Aorta (tissue), 5 donors: ENCODE measurements around the gene MYO18B. TPM values are rescaled to one million over a fixed set of nuclear protein-coding genes. Genes with fewer than 3 reads are reported as not detected.

Experiments
- ATAC-seq: fragments of 200-7000 bp; cut with Tn5 transposase; one replicate; pipeline ENCODE4 v1.9.1; 2022; ENCODE audit warnings: moderate library complexity; ENCODE audit not compliant: low FRiP score
- DNase-seq, 2 donors: peaks; one replicate each; pipeline ENCODE4 v3.0.0-alpha.2; 2020
- H3K27ac ChIP-seq, 2 donors: one replicate each; pipeline ENCODE4 v1.5.1; 2013; ENCODE audit warnings: low read length in 2 of 2, mild to moderate bottlenecking in 2 of 2, moderate library complexity in 2 of 2, control low read depth in 1 of 2, inconsistent platforms in 1 of 2, low read depth in 1 of 2
- H3K27me3 ChIP-seq, 2 donors: one replicate each; pipeline ENCODE4 v1.6.1; 2013; ENCODE audit warnings: control low read depth in 1 of 2, low read length in 1 of 2, mild to moderate bottlenecking in 1 of 2, moderate library complexity in 1 of 2; ENCODE audit not compliant: insufficient read depth in 2 of 2, control insufficient read depth in 1 of 2
- H3K36me3 ChIP-seq, 2 donors: one replicate each; pipeline ENCODE4 v1.6.1; 2013; ENCODE audit warnings: control low read depth in 1 of 2, low read length in 1 of 2, mild to moderate bottlenecking in 1 of 2; ENCODE audit not compliant: insufficient read depth in 2 of 2, control insufficient read depth in 1 of 2
- H3K4me1 ChIP-seq, 2 donors: one replicate each; pipeline ENCODE4 v1.6.1; 2013; ENCODE audit warnings: low read length in 2 of 2, control low read depth in 1 of 2, mild to moderate bottlenecking in 1 of 2, moderate library complexity in 1 of 2; ENCODE audit not compliant: insufficient read depth in 2 of 2, control insufficient read depth in 1 of 2
- H3K4me3 ChIP-seq, 2 donors: one replicate each; pipeline ENCODE4 v1.5.1; 2013; ENCODE audit warnings: low read length in 2 of 2, control low read depth in 1 of 2, mild to moderate bottlenecking in 1 of 2
- H3K9me3 ChIP-seq: one replicate; pipeline ENCODE4 v1.6.1; 2013; ENCODE audit warnings: mild to moderate bottlenecking, low read length; ENCODE audit not compliant: control insufficient read depth
- WGBS, 2 donors: extraction: QIAGEN DNeasy Blood & Tissue Kit; methylation state at CpG; one replicate each; pipeline ENCODE4 v1.1.7; 2013; 5-methylcytosine and 5-hydroxymethylcytosine counted together
- intact Hi-C, 2 donors: fragments of 100-400 bp; cut with DNase I; formaldehyde crosslinking; loops; one replicate each; pipeline versions ENCODE4 v1.14.2 to v1.15.0; 2022
- polyA plus RNA-seq, 2 donors: library from polyadenylated mRNA; stranded (reverse); fragments of 200-250 nt; gene quantifications; one replicate each; pipeline ENCODE4 v1.2.3, GENCODE V29; 2013
- total RNA-seq, 2 donors: library from RNA; stranded (reverse); fragmentation: NEBNext Ultra II Directional; extraction: Animal tissue kit (Norgen Biotek cat#: 25700); gene quantifications; one replicate each; pipeline ENCODE4 v1.2.1, GENCODE V29; 2021
- donor health status: healthy with polysubstance abuse.
- donor health status: Bipolar disorder and iron deficiency.
- donor health status: DM: no; HTN: no; CAD: no.
- donor health status: DM: no; HTN: no; CAD: no.
- donor health status: DM: yes; HTN: yes; CAD: no.

Gene MYO18B
- total and polyA plus RNA-seq, 4 donors: 10.1 to 31.6 (median 22.1) TPM

- no peak overlapping the region for H3K4me3 ChIP-seq
- H3K4me1 ChIP-seq: peaks cover 0 to 1% of the 10 kb centered on the region in 2 donors
- H3K27ac ChIP-seq: no peak overlapping the region
- intact Hi-C loops: no loop called here
- H3K27me3 ChIP-seq: no peaks in the 10 kb centered on the region
- H3K9me3 ChIP-seq: no peaks in the 10 kb centered on the region
- peaks cover 7% of the 10 kb centered on the region in 2 donors for H3K36me3 ChIP-seq
- no peak for ATAC-seq
- 82 to 89% methylated on average over 2 of the region's 2 CpGs for WGBS, 2 donors
- DNase-seq: no peak
Observed at GRCh38 chr22:25782831-25783230, 40.8 kb downstream of the MYO18B start.

- 88% methylated on average over 3 of the region's 3 CpGs for WGBS, 2 donors
- Histone ChIP-seq H3K36me3 (peaks cover 7% of the 10 kb centered on the region in 2 donors), H3K9me3 (no peaks in the 10 kb centered on the region), H3K27me3 (no peaks in the 10 kb centered on the region), H3K4me3 (no peak overlapping the region), H3K4me1 (peaks cover 0 to 3% of the 10 kb centered on the region in 2 donors), H3K27ac (no peak overlapping the region)
- intact Hi-C loops: no loop called here
- DNase-seq (no peak), ATAC-seq (no peak)
Observed at GRCh38 chr22:25783856-25784255, 41.9 kb downstream of the MYO18B start.

GRCh38 chr22:25786165-25786564, 44.2 kb downstream of the MYO18B start:
- no peak overlapping the region for H3K27ac ChIP-seq
- ATAC-seq: no peak
- H3K27me3 ChIP-seq: no peaks in the 10 kb centered on the region
- peaks cover 0 to 3% of the 10 kb centered on the region in 2 donors for H3K4me1 ChIP-seq
- H3K9me3 ChIP-seq: no peaks in the 10 kb centered on the region
- DNase-seq: no peak
- intact Hi-C loops: no loop called here
- WGBS, 2 donors: 95 to 98% methylated on average over 1 of the region's 1 CpG
- H3K4me3 ChIP-seq: no peak overlapping the region
- H3K36me3 ChIP-seq: peaks cover 4 to 7% of the 10 kb centered on the region in 2 donors

- no peaks in the 10 kb centered on the region for H3K9me3 ChIP-seq
- peaks cover 0 to 3% of the 10 kb centered on the region in 2 donors for H3K4me1 ChIP-seq
- H3K27me3 ChIP-seq: no peaks in the 10 kb centered on the region
- no peak for DNase-seq
- no peak overlapping the region for H3K4me3 ChIP-seq
- H3K27ac ChIP-seq: no peak overlapping the region
- WGBS, 2 donors: 25 to 27% methylated on average over 5 of the region's 5 CpGs
- no peak for ATAC-seq
- no peaks in the 10 kb centered on the region for H3K36me3 ChIP-seq
- intact Hi-C loops: loop anchor here in 1 of 2 donors (10.0 kb wide), 1 partner anchor 543 kb away; no protein-coding TSS in a partner anchor
Observed at GRCh38 chr22:25791556-25791955, 49.6 kb downstream of the MYO18B start.

- intact Hi-C loops: loop anchor here in 1 of 2 donors (10.0 kb wide), 1 partner anchor 539 kb away; no protein-coding TSS in a partner anchor
- H3K4me3 ChIP-seq: no peak overlapping the region
- H3K27me3 ChIP-seq: no peaks in the 10 kb centered on the region
- H3K9me3 ChIP-seq: no peaks in the 10 kb centered on the region
- peak in 1 of 2 donors; percentile 2 for DNase-seq
- no peak overlapping the region for H3K27ac ChIP-seq
- 75 to 78% methylated on average over 5 of the region's 5 CpGs for WGBS, 2 donors
- no peaks in the 10 kb centered on the region for H3K4me1 ChIP-seq
- H3K36me3 ChIP-seq: peaks cover 0 to 6% of the 10 kb centered on the region in 2 donors
- ATAC-seq: no peak
Observed at GRCh38 chr22:25795478-25795877, 53.5 kb downstream of the MYO18B start.

DNA sequence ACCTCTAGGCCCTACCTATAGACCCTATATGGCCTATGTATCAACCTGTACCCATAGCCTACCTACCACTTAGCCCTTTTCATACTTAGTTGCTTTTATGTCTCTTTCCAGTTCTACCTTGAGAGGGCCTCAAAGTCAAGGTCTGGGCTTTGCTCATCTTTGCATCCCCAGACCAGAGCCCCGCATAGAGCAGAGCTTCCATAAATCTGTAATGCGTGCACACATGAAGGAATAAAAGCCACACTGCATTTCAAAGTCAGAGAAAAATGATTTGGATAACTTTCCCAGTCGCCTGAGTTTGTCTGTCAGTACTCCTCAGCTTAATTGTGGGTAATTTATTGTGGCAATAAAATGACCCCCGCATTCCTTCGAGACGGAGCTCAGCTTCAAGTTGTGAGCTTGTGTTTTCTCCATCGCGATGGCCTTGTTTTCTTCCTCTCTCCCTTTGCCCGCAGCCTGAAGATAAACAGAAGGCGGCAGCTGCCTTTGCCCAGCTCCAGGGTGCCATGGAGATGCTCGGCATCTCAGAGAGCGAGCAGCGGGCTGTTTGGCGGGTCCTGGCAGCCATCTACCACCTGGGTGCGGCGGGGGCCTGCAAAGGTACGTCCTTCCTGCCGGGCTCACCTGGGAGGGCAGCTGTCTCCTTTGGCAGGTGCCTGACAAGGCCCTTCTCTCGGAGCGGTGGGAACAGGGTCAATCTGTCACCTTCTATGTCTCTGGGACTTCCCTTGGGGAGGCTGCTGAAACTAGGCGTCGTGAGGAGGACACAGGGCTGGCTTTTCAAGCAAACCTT, 55.7 kb downstream of the MYO18B start:
- WGBS, 2 donors: 68 to 69% methylated on average over 22 of the region's 22 CpGs
- ATAC-seq (no peak), DNase-seq (peak in 1 of 2 donors; percentile 54)
- Histone ChIP-seq H3K4me3 (no peak overlapping the region), H3K27ac (no peak overlapping the region), H3K9me3 (no peaks in the 10 kb centered on the region), H3K36me3 (peaks cover 3 to 6% of the 10 kb centered on the region in 2 donors), H3K4me1 (no peaks in the 10 kb centered on the region), H3K27me3 (no peaks in the 10 kb centered on the region)
- intact Hi-C loops: loop anchor here in 1 of 2 donors (10.0 kb wide), 1 partner anchor 537 kb away; no protein-coding TSS in a partner anchor

DNA sequence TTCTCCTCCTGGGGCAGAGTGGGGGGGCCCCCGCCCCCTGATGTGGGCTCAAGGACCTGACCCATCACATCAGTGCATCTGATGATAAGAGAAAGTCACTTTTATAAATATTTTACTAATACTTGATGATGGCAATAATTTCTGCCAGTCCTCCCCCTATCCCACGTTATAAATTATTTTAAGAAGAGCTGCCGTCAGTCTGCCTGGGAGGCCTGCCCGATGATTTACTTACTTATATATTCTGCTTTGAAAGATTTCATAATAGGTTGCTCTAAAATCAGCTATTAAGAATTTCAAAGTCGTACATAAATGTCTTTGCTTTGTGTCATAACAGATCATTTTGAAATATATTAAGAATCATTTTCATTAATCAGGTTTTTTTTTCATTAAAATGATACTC, 58.8 kb downstream of the MYO18B start:
- peaks cover 3 to 8% of the 10 kb centered on the region in 2 donors for H3K36me3 ChIP-seq
- 67 to 68% methylated on average over 5 of the region's 5 CpGs for WGBS, 2 donors

DNA sequence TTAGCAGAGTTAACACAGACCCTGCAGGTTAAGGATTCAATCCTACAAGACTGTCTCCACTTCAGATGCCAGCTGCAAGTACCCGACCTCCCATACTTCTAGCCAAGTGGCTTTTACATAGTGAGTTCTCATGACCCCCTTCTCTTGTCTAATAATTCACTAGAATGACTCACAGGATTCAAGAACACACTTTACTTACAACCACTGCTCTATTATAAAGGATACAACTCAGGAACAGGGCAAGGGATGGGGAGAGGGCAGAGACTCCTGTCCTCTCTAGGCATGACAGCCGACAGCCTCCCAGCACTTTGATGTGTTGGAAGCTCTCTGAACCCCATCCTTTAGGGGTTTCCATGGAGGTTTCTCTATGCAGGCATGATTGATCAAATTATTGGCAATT, 60.0 kb downstream of the MYO18B start:
- no peak for ATAC-seq
- peaks cover 3 to 12% of the 10 kb centered on the region in 2 donors for H3K36me3 ChIP-seq
- H3K27ac ChIP-seq: no peak overlapping the region
- intact Hi-C loops: no loop called here
- H3K4me1 ChIP-seq: no peaks in the 10 kb centered on the region
- DNase-seq: peak in 1 of 2 donors; percentile 7
- WGBS, 2 donors: 66 to 79% methylated on average over 2 of the region's 2 CpGs
- no peaks in the 10 kb centered on the region for H3K9me3 ChIP-seq
- H3K27me3 ChIP-seq: no peaks in the 10 kb centered on the region
- no peak overlapping the region for H3K4me3 ChIP-seq

More for the DNA sequence above, 58.8 kb downstream of the MYO18B start:
- Histone ChIP-seq H3K27ac (no peak overlapping the region), H3K9me3 (no peaks in the 10 kb centered on the region), H3K4me1 (no peaks in the 10 kb centered on the region), H3K4me3 (no peak overlapping the region), H3K27me3 (no peaks in the 10 kb centered on the region)
- no peak for ATAC-seq
- intact Hi-C loops: no loop called here
- peak in 1 of 2 donors; percentile 12 for DNase-seq

DNA sequence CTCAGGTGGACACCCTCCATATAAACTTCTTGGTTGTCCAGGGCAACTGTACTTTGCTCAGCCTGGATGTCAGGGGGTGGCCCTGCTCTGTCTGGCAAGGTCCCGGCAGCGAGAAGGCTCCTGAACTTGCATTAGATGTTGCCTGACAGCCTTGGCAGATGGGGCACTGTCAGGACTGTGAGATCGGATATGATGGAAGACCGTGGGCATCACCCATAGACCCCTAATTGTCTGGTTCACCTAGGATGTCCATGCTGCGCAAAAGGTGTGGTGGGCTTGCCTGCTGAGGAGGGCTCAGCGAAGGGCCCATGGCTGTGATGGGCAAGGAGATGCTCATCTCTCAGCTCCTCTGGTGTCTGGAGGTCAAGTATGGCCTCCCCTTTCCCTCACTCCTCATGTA, 62.7 kb downstream of the MYO18B start:
- DNase-seq (no peak), ATAC-seq (no peak)
- WGBS, 2 donors: 95 to 97% methylated on average over 6 of the region's 6 CpGs
- H3K9me3 ChIP-seq: no peaks in the 10 kb centered on the region
- H3K4me3 ChIP-seq: no peak overlapping the region
- no peak overlapping the region for H3K27ac ChIP-seq
- no peaks in the 10 kb centered on the region for H3K27me3 ChIP-seq
- H3K36me3 ChIP-seq: peaks cover 6 to 8% of the 10 kb centered on the region in 2 donors
- no peaks in the 10 kb centered on the region for H3K4me1 ChIP-seq
- intact Hi-C loops: no loop called here
